Lung (tissue), 12 donors: ENCODE data around the gene USP46. TPM values are rescaled to one million over a fixed set of nuclear protein-coding genes. Genes with fewer than 3 reads are reported as not detected.

Source experiments
- ATAC-seq: fragments of 200-7000 bp; cut with Tn5 transposase; one replicate; pipeline ENCODE4 v1.9.1; 2020; ENCODE audit warnings: moderate number of reproducible peaks; ENCODE audit not compliant: insufficient read depth, low FRiP score
- DNase-seq, 3 donors: peaks; one replicate each; pipeline ENCODE4 v3.0.0-alpha.2; 2013 to 2017
- H3K27ac ChIP-seq, 2 donors: one replicate each; pipeline ENCODE4 v1.5.1; 2013; ENCODE audit warnings: mild to moderate bottlenecking in 2 of 2, moderate library complexity in 2 of 2, control low read depth in 1 of 2, inconsistent platforms in 1 of 2, low read depth in 1 of 2, low read length in 1 of 2
- H3K27me3 ChIP-seq, 3 donors: one replicate each; pipeline ENCODE4 v1.5.1; 2013; ENCODE audit warnings: low read length in 2 of 3; ENCODE audit not compliant: control insufficient read depth in 3 of 3, insufficient read depth in 3 of 3
- H3K36me3 ChIP-seq, 4 donors: one replicate each; pipeline ENCODE4 v1.5.1; 2013; ENCODE audit warnings: low read length in 4 of 4, mild to moderate bottlenecking in 1 of 4, moderate library complexity in 1 of 4; ENCODE audit not compliant: control insufficient read depth in 4 of 4, insufficient read depth in 4 of 4
- H3K4me1 ChIP-seq, 5 donors: one replicate each; pipeline ENCODE4 v1.5.1; 2013; ENCODE audit warnings: low read length in 5 of 5, mild to moderate bottlenecking in 2 of 5, moderate library complexity in 1 of 5; ENCODE audit not compliant: control insufficient read depth in 5 of 5, insufficient read depth in 5 of 5
- H3K4me3 ChIP-seq: one replicate; pipeline ENCODE4 v1.5.1; 2013; ENCODE audit warnings: mild to moderate bottlenecking, control low read depth, moderate library complexity
- H3K9ac ChIP-seq, 2 donors: one replicate each; pipeline ENCODE4 v1.5.1; 2013; ENCODE audit warnings: low read length in 2 of 2, control low read depth in 1 of 2; ENCODE audit not compliant: insufficient read depth in 1 of 2
- H3K9me3 ChIP-seq, 4 donors: one replicate each; pipeline ENCODE4 v1.5.1; 2013; ENCODE audit warnings: low read length in 3 of 4, mild to moderate bottlenecking in 1 of 4, moderate library complexity in 1 of 4; ENCODE audit not compliant: control insufficient read depth in 4 of 4, insufficient read depth in 3 of 4
- CTCF ChIP-seq: IDR thresholded peaks from 2 replicates; pipeline ENCODE4 v1.5.1; 2012; ENCODE audit warnings: mild to moderate bottlenecking; ENCODE audit errors: control extremely low read depth, extremely low read depth
- WGBS, 2 donors: extraction: QIAGEN DNeasy Blood & Tissue Kit; methylation state at CpG; one replicate each; pipeline ENCODE4 v1.1.7; 2013; 5-methylcytosine and 5-hydroxymethylcytosine counted together
- polyA plus RNA-seq, 2 donors: library from polyadenylated mRNA; stranded (reverse); fragments of 200-250 nt; gene quantifications; one replicate each; pipeline ENCODE4 v1.2.1, GENCODE V29; 2013
- total RNA-seq, 2 donors: library from RNA; depleted of rRNA in 1 of 2; stranded (reverse); fragments of >200 nt in 1 of 2; gene quantifications; one replicate each; pipeline ENCODE4 v1.2.1, GENCODE V29; 2014 to 2021
- donor health status: control.
- donor health status: control.
- donor health status: Bipolar disorder and iron deficiency.
- donor health status: healthy.
- donor health status: DM: yes; HTN: yes; CAD: no.

The USP46 gene
- total and polyA plus RNA-seq, 4 donors, result 2.3 to 30.8 (median 8.8) TPM

- no peak for ATAC-seq
- no peak overlapping the region for H3K4me3 ChIP-seq
- H3K9ac ChIP-seq, result no peak overlapping the region
- no peaks in the 10 kb centered on the region for H3K27me3 ChIP-seq
- WGBS, 2 donors, result 94 to 96% methylated on average over 1 of the region's 1 CpG
- H3K36me3 ChIP-seq, result no peaks in the 10 kb centered on the region
- no peaks in the 10 kb centered on the region for H3K9me3 ChIP-seq
- H3K4me1 ChIP-seq, result peaks cover 0 to 10% (median 0%) of the 10 kb centered on the region in 5 donors
- no peak for DNase-seq
- no peak overlapping the region for H3K27ac ChIP-seq
- no peak for TF ChIP-seq CTCF
Observed at GRCh38 chr4:52676536-52676935, 17.4 kb upstream of the USP46 start.

GRCh38 chr4:52675111-52675510, 16.0 kb upstream of the USP46 start:
- ATAC-seq, result no peak
- H3K9me3 ChIP-seq, result no peaks in the 10 kb centered on the region
- TF ChIP-seq CTCF, result no peak
- 84 to 98% methylated on average over 3 of the region's 3 CpGs for WGBS, 2 donors
- peaks cover 0 to 10% (median 0%) of the 10 kb centered on the region in 5 donors for H3K4me1 ChIP-seq
- no peaks in the 10 kb centered on the region for H3K36me3 ChIP-seq
- H3K27ac ChIP-seq, result no peak overlapping the region
- DNase-seq, result no peak
- H3K27me3 ChIP-seq, result no peaks in the 10 kb centered on the region
- no peak overlapping the region for H3K4me3 ChIP-seq
- no peak overlapping the region for H3K9ac ChIP-seq

- H3K36me3 ChIP-seq, result no peaks in the 10 kb centered on the region
- H3K4me1 ChIP-seq, result peaks cover 0 to 5% (median 0%) of the 10 kb centered on the region in 5 donors
- ATAC-seq (no peak), DNase-seq (no peak)
- no peak overlapping the region for H3K9ac ChIP-seq
- no peaks in the 10 kb centered on the region for H3K9me3 ChIP-seq
- no peaks in the 10 kb centered on the region for H3K27me3 ChIP-seq
- H3K4me3 ChIP-seq, result no peak overlapping the region
- 85 to 91% methylated on average over 2 of the region's 2 CpGs for WGBS, 2 donors
- no peak for TF ChIP-seq CTCF
- no peak overlapping the region for H3K27ac ChIP-seq
Observed at GRCh38 chr4:52670739-52671138, 11.6 kb upstream of the USP46 start.

GRCh38 chr4:52670121-52670520, 11.0 kb upstream of the USP46 start:
- Histone ChIP-seq H3K4me1 (no peaks in the 10 kb centered on the region), H3K9me3 (no peaks in the 10 kb centered on the region), H3K27me3 (no peaks in the 10 kb centered on the region), H3K27ac (no peak overlapping the region), H3K4me3 (no peak overlapping the region), H3K9ac (no peak overlapping the region), H3K36me3 (no peaks in the 10 kb centered on the region)
- ATAC-seq (no peak), DNase-seq (no peak)
- WGBS, 2 donors, result 97 to 98% methylated on average over 2 of the region's 2 CpGs
- no peak for TF ChIP-seq CTCF
